ENCODE data around the gene CDH5. TPM values are rescaled to one million over a fixed set of nuclear protein-coding genes. Genes with fewer than 3 reads are reported as not detected.

Gene CDH5
- total RNA-seq, 2 donors from 2014 or later = 21.1 to 40.0 TPM

- ATAC-seq (ENCODE audit: insufficient number of reproducible peaks, low FRiP score, low read depth) = no peak
- Histone ChIP-seq H3K4me1 (ENCODE audit: control insufficient read depth in 1 of 2, low read depth in 2 of 2) (peaks cover 0 to 10% of the 10 kb centered on the region in 2 donors), H3K36me3 (no peaks in the 10 kb centered on the region), H3K27me3 (replicated peaks; ENCODE audit: insufficient read depth) (no peaks in the 10 kb centered on the region), H3K27ac (no peak overlapping the region), H3K9me3 (no peaks in the 10 kb centered on the region), H3K4me3 (no peak overlapping the region)
- no peak for DNase-seq (ENCODE audit: low spot score)
- TF ChIP-seq CTCF (IDR thresholded peaks at IDR 0.05) = peak; percentile 71
Measured at GRCh38 chr16:66344533-66345145, 21.9 kb upstream of the CDH5 start.

- DNase-seq (ENCODE audit: low spot score) = no peak
- no peaks in the 10 kb centered on the region for H3K36me3 ChIP-seq
- no peaks in the 10 kb centered on the region for H3K9me3 ChIP-seq
- H3K4me1 ChIP-seq (ENCODE audit: control insufficient read depth in 1 of 2, low read depth in 2 of 2) = peaks cover 0 to 10% of the 10 kb centered on the region in 2 donors
- no peak for ATAC-seq (ENCODE audit: insufficient number of reproducible peaks, low FRiP score, low read depth)
- no peak overlapping the region for H3K4me3 ChIP-seq
- TF ChIP-seq CTCF (IDR thresholded peaks at IDR 0.05) = no peak
- H3K27ac ChIP-seq = no peak overlapping the region
- H3K27me3 ChIP-seq (replicated peaks; ENCODE audit: insufficient read depth) = no peaks in the 10 kb centered on the region
Measured at GRCh38 chr16:66346221-66346620, 20.3 kb upstream of the CDH5 start.

GRCh38 chr16:66352304-66352703 lies 14.2 kb upstream of the CDH5 start:
- peaks cover 0 to 4% of the 10 kb centered on the region in 2 donors for H3K4me1 ChIP-seq (ENCODE audit: control insufficient read depth in 1 of 2, low read depth in 2 of 2)
- H3K9me3 ChIP-seq = no peaks in the 10 kb centered on the region
- no peak for TF ChIP-seq CTCF (IDR thresholded peaks at IDR 0.05)
- no peaks in the 10 kb centered on the region for H3K27me3 ChIP-seq (replicated peaks; ENCODE audit: insufficient read depth)
- no peaks in the 10 kb centered on the region for H3K36me3 ChIP-seq
- no peak for ATAC-seq (ENCODE audit: insufficient number of reproducible peaks, low FRiP score, low read depth)
- H3K4me3 ChIP-seq = no peak overlapping the region
- no peak for DNase-seq (ENCODE audit: low spot score)
- no peak overlapping the region for H3K27ac ChIP-seq

- no peak for TF ChIP-seq CTCF (IDR thresholded peaks at IDR 0.05)
Measured at GRCh38 chr16:66353055-66353454, 13.4 kb upstream of the CDH5 start.

GRCh38 chr16:66354034-66354909 lies 12.2 kb upstream of the CDH5 start:
- ATAC-seq (ENCODE audit: insufficient number of reproducible peaks, low FRiP score, low read depth) (no peak), DNase-seq (ENCODE audit: low spot score) (no peak)
- TF ChIP-seq CTCF (IDR thresholded peaks at IDR 0.05) = no peak

More at GRCh38 chr16:66353055-66353454, 13.4 kb upstream of the CDH5 start:
- ATAC-seq (ENCODE audit: insufficient number of reproducible peaks, low FRiP score, low read depth) = no peak
- Histone ChIP-seq H3K4me1 (ENCODE audit: control insufficient read depth in 1 of 2, low read depth in 2 of 2) (peaks cover 0 to 8% of the 10 kb centered on the region in 2 donors), H3K9me3 (no peaks in the 10 kb centered on the region), H3K27me3 (replicated peaks; ENCODE audit: insufficient read depth) (no peaks in the 10 kb centered on the region), H3K4me3 (no peak overlapping the region), H3K36me3 (no peaks in the 10 kb centered on the region), H3K27ac (no peak overlapping the region)
- DNase-seq (ENCODE audit: low spot score) = no peak

More at GRCh38 chr16:66354034-66354909, 12.2 kb upstream of the CDH5 start:
- Histone ChIP-seq H3K27ac (no peak overlapping the region), H3K4me1 (ENCODE audit: control insufficient read depth in 1 of 2, low read depth in 2 of 2) (peaks cover 0 to 10% of the 10 kb centered on the region in 2 donors), H3K27me3 (replicated peaks; ENCODE audit: insufficient read depth) (no peaks in the 10 kb centered on the region), H3K4me3 (peak overlapping the region; percentile 12), H3K9me3 (no peaks in the 10 kb centered on the region), H3K36me3 (no peaks in the 10 kb centered on the region)
